ENCODE results near the gene MEIS1.

The MEIS1 gene

GRCh38 chr2:66581339-66582103 is 146.6 kb downstream of the MEIS1 start:
- TF ChIP-seq CTCF (IDR thresholded peaks at IDR 0.05; ENCODE audit: insufficient read depth, low read length, poor library complexity, severe bottlenecking) = no peak
- Histone ChIP-seq H3K36me3 (ENCODE audit: control insufficient read depth, insufficient read depth, low read length) (no peaks in the 10 kb centered on the region), H3K4me3 (replicated peaks; ENCODE audit: low read depth, low read length) (no peak overlapping the region), H3K27me3 (replicated peaks; ENCODE audit: control insufficient read depth, insufficient read depth, low read length) (peaks cover 2% of the 10 kb centered on the region)
- DNase-seq (ENCODE audit: extremely low read depth, insufficient read length) = no peak

DNA sequence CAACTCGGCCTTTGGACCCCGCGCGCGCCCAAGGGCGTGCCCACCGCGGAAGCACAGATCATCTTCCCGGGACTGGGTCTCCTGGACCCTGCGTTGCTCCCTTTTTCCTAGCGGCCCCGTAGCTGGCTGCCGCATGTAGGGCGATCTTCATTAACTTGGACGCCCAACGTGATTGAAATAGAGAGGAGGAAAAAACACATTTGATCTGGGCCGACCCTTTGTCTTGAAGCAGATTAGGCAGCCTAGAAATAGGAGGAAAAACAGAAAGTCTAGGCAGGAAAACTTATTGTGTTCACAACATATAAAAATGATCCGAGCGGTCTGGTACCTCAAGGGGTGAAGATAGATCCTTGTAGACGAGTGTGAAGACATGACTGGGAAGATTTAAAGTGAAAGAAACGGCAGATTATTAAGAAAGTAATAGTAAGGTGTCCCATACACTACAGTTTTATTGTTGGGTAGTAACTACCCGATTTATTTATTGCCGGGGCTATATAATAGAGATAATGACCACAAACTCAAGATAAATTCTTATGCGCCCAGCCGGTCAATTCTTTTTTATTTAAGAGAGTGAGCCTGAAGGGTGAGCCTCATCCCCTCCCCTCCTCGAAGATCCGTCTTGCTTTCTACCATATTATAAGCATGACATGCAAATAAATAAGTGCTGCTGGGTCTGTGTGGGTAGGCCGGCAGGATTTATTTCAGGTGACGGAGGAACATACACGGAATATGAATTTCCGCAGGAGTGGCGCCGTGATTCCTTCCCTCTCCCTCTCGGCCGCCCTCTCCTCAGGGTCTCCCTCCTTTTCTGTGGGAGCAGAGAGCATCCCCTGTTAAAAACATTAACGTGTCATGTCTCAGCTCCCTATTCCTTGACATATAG is 147.4 kb downstream of the MEIS1 start:
- no peak for TF ChIP-seq CTCF (IDR thresholded peaks at IDR 0.05; ENCODE audit: insufficient read depth, low read length, poor library complexity, severe bottlenecking)
- no peaks in the 10 kb centered on the region; the same call in none of the 2 replicates for H3K27me3 ChIP-seq (replicated peaks; ENCODE audit: control insufficient read depth, insufficient read depth, low read length)
- H3K36me3 ChIP-seq (ENCODE audit: control insufficient read depth, insufficient read depth, low read length) = no peaks in the 10 kb centered on the region
- no peak overlapping the region for H3K4me3 ChIP-seq (replicated peaks; ENCODE audit: low read depth, low read length)
- no peak for DNase-seq (ENCODE audit: extremely low read depth, insufficient read length)

DNA sequence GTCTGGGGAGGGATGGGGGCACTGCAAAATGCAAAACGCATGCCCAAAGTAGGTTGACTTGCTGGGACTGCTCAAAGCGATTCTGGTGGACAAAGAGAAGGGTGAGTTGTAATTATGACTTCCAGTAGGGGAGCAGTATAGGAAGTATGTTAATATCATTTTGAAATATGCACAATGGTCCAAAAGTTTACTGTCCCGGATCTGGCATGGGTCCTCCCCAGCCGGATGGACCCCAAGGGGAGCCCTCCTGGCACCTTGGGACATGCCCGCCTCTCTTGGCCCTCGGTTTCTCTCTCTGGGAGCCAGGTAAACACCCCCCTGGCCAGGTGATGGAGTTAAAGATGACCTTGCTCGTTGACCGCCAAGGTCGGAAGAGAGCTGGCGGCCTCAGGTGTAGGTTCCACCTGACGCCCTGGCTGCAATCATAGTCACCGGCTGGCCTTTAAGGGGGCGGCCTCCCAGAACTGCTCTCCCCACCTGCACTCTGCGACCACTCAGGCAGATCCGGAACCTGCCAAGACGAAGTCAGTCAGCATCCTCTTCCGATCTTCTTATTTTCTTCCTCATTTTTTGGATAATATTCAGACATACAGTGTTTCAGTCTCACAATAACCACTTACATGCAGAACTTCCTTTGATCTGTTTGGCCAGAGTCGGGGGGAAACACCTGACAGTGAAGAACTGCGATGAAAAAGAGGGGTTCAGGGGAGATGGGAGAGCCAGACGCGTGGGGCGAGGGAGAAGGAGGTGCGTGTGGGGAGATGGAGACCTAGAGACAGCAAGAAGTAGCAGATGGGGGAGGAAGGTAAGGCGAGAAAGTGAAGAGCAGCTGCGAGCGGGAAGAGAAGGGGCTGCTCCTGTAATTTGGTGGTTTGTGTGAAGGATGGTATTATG is 148.3 kb downstream of the MEIS1 start:
- no peak for TF ChIP-seq CTCF (IDR thresholded peaks at IDR 0.05; ENCODE audit: insufficient read depth, low read length, poor library complexity, severe bottlenecking)
- Histone ChIP-seq H3K36me3 (ENCODE audit: control insufficient read depth, insufficient read depth, low read length) (no peaks in the 10 kb centered on the region), H3K27me3 (replicated peaks; ENCODE audit: control insufficient read depth, insufficient read depth, low read length) (no peaks in the 10 kb centered on the region; the same call in none of the 2 replicates), H3K4me3 (replicated peaks; ENCODE audit: low read depth, low read length) (no peak overlapping the region)
- DNase-seq (ENCODE audit: extremely low read depth, insufficient read length) = no peak

DNA sequence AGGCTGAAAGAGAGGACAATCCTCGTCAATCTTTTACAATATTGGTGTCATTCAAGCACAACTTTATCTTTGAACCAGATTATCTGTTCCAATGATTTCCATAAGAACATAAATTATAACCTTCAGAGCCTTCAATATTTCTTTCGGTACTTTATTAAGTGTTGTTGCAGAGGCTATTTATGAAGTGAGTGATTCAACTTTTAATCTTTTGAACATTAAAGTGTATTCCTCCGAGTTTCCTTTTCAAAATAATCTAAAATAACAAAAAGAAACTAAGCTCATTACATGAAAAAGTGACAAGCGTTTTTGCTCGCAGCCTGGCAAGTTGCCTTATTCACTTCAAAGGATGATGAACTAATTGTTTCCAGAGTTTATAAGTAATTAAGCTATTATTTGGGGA is 149.0 kb downstream of the MEIS1 start:
- DNase-seq (ENCODE audit: extremely low read depth, insufficient read length) = no peak
- H3K36me3 ChIP-seq (ENCODE audit: control insufficient read depth, insufficient read depth, low read length) = no peaks in the 10 kb centered on the region
- no peaks in the 10 kb centered on the region; the same call in none of the 2 replicates for H3K27me3 ChIP-seq (replicated peaks; ENCODE audit: control insufficient read depth, insufficient read depth, low read length)
- H3K4me3 ChIP-seq (replicated peaks; ENCODE audit: low read depth, low read length) = no peak overlapping the region
- TF ChIP-seq CTCF (IDR thresholded peaks at IDR 0.05; ENCODE audit: insufficient read depth, low read length, poor library complexity, severe bottlenecking) = no peak

GRCh38 chr2:66585587-66585986 is 150.7 kb downstream of the MEIS1 start:
- H3K36me3 ChIP-seq (ENCODE audit: control insufficient read depth, insufficient read depth, low read length) = no peaks in the 10 kb centered on the region
- TF ChIP-seq CTCF (IDR thresholded peaks at IDR 0.05; ENCODE audit: insufficient read depth, low read length, poor library complexity, severe bottlenecking) = no peak
- no peaks in the 10 kb centered on the region; the same call in none of the 2 replicates for H3K27me3 ChIP-seq (replicated peaks; ENCODE audit: control insufficient read depth, insufficient read depth, low read length)
- DNase-seq (ENCODE audit: extremely low read depth, insufficient read length) = no peak
- H3K4me3 ChIP-seq (replicated peaks; ENCODE audit: low read depth, low read length) = no peak overlapping the region

Measured in GM06990 (cell line).